H9 (cell line): ENCODE results near the gene HOXA7. TPM values are rescaled to one million over a fixed set of nuclear protein-coding genes. Genes with fewer than 3 reads are reported as not detected.

Experiments
- DNase-seq: peaks from one replicate; pipeline ENCODE4 v3.0.0-alpha.2; 2017
- H2AFZ ChIP-seq: one replicate; pipeline ENCODE4 v1.6.1; 2013; ENCODE audit warnings: mild to moderate bottlenecking, low read length, control low read depth, moderate library complexity
- H2AK5ac ChIP-seq: 2 replicates; pipeline ENCODE4 v1.6.1; 2013; ENCODE audit warnings: low read length, control low read depth, mixed read lengths; ENCODE audit not compliant: insufficient read length
- H2BK120ac ChIP-seq: one replicate; pipeline ENCODE4 v1.6.1; 2013; ENCODE audit warnings: low read depth, mild to moderate bottlenecking, low read length, control low read depth, inconsistent platforms; ENCODE audit not compliant: poor library complexity, severe bottlenecking
- H2BK12ac ChIP-seq: 2 replicates; pipeline ENCODE4 v1.6.1; 2013; ENCODE audit warnings: low read length, control low read depth, mixed read lengths, low read depth; ENCODE audit not compliant: insufficient read length
- H2BK15ac ChIP-seq: 2 replicates; pipeline ENCODE4 v1.6.1; 2013; ENCODE audit warnings: low read depth, low read length, control low read depth
- H2BK20ac ChIP-seq: one replicate; pipeline ENCODE4 v1.6.1; 2013; ENCODE audit warnings: low read depth, mild to moderate bottlenecking, low read length, control low read depth, inconsistent platforms; ENCODE audit not compliant: poor library complexity, severe bottlenecking
- H2BK5ac ChIP-seq: 2 replicates; pipeline ENCODE4 v1.6.1; 2013; ENCODE audit warnings: low read length, control low read depth, mixed read lengths; ENCODE audit not compliant: insufficient read length
- H3K14ac ChIP-seq: 2 replicates; pipeline ENCODE4 v1.6.1; 2013; ENCODE audit warnings: low read length, control low read depth; ENCODE audit not compliant: insufficient read depth
- H3K18ac ChIP-seq: 2 replicates; pipeline ENCODE4 v1.6.1; 2013; ENCODE audit warnings: low read depth, mild to moderate bottlenecking, mixed read lengths, low read length, control low read depth; ENCODE audit not compliant: insufficient read length
- H3K23ac ChIP-seq: 2 replicates; pipeline ENCODE4 v1.6.1; 2013; ENCODE audit warnings: low read length, control low read depth, mixed read lengths, low read depth; ENCODE audit not compliant: insufficient read length
- H3K23me2 ChIP-seq: 2 replicates; pipeline ENCODE4 v1.6.1; 2013; ENCODE audit warnings: low read depth, mild to moderate bottlenecking, mixed read lengths, low read length, control low read depth; ENCODE audit not compliant: insufficient read length, poor library complexity, severe bottlenecking
- H3K27ac ChIP-seq: 2 replicates; pipeline ENCODE4 v1.5.1; 2013; ENCODE audit warnings: low read length, control low read depth, mixed read lengths, low read depth; ENCODE audit not compliant: insufficient read length
- H3K27me3 ChIP-seq: 2 replicates; pipeline ENCODE4 v1.6.1; 2013; ENCODE audit warnings: low read length, control low read depth, inconsistent platforms; ENCODE audit not compliant: insufficient read depth
- H3K4ac ChIP-seq: 2 replicates; pipeline ENCODE4 v1.6.1; 2013; ENCODE audit warnings: low read depth, mild to moderate bottlenecking, control low read depth, inconsistent platforms, low read length, moderate library complexity
- H3K4me1 ChIP-seq: 2 replicates; pipeline ENCODE4 v1.6.1; 2013; ENCODE audit warnings: low read length, control low read depth, inconsistent platforms; ENCODE audit not compliant: insufficient read depth
- H3K4me2 ChIP-seq: 2 replicates; pipeline ENCODE4 v1.6.1; 2013; ENCODE audit warnings: low read length, control low read depth, mixed read lengths; ENCODE audit not compliant: insufficient read length, insufficient read depth
- H3K56ac ChIP-seq: 2 replicates; pipeline ENCODE4 v1.6.1; 2013; ENCODE audit warnings: low read depth, mild to moderate bottlenecking, mixed read lengths, low read length, control low read depth; ENCODE audit not compliant: insufficient read length
- H3K79me1 ChIP-seq: 2 replicates; pipeline ENCODE4 v1.6.1; 2013; ENCODE audit warnings: low read depth, mild to moderate bottlenecking, moderate library complexity, low read length, control low read depth, inconsistent platforms; ENCODE audit not compliant: insufficient read depth, poor library complexity, severe bottlenecking
- H3K79me2 ChIP-seq: 2 replicates; pipeline ENCODE4 v1.6.1; 2013; ENCODE audit warnings: low read length, control low read depth, inconsistent platforms; ENCODE audit not compliant: insufficient read depth
- H3K9ac ChIP-seq: 2 replicates; pipeline ENCODE4 v1.6.1; 2013; ENCODE audit warnings: low read length, control low read depth, mixed read lengths; ENCODE audit not compliant: insufficient read length; ENCODE audit errors: extremely low read depth
- H3K9me3 ChIP-seq: one replicate; pipeline ENCODE4 v1.6.1; 2013; ENCODE audit warnings: low read depth, low read length, inconsistent platforms; ENCODE audit not compliant: control insufficient read depth
- H3T11ph ChIP-seq: one replicate; pipeline ENCODE4 v1.6.1; 2013; ENCODE audit warnings: mild to moderate bottlenecking, low read length, control low read depth, inconsistent platforms
- H4K20me1 ChIP-seq: one replicate; pipeline ENCODE4 v1.6.1; 2013; ENCODE audit not compliant: control insufficient read depth, insufficient read length, insufficient read depth
- H4K5ac ChIP-seq: 2 replicates; pipeline ENCODE4 v1.6.1; 2013; ENCODE audit warnings: low read depth, mild to moderate bottlenecking, mixed read lengths, low read length, control low read depth; ENCODE audit not compliant: insufficient read length
- H4K8ac ChIP-seq: replicated peaks from 2 replicates; pipeline ENCODE4 v1.6.1; 2013; ENCODE audit warnings: low read length, control low read depth, mixed read lengths, low read depth; ENCODE audit not compliant: insufficient read length
- H4K91ac ChIP-seq: 2 replicates; pipeline ENCODE4 v1.6.1; 2013; ENCODE audit warnings: low read depth, mild to moderate bottlenecking, moderate library complexity, mixed read lengths, low read length, control low read depth; ENCODE audit not compliant: insufficient read length
- H3K27ac Mint-ChIP-seq, 3 experiments: 2 replicates in 2 of 3; 3 replicates in 1 of 3; pipeline ENCODE4 v1.8.0; 2020 to 2021; ENCODE audit warnings: mixed read lengths in 3 of 3, mild to moderate bottlenecking in 1 of 3, moderate library complexity in 1 of 3
- H3K27me3 Mint-ChIP-seq: 2 replicates; pipeline ENCODE4 v1.8.0; 2021; ENCODE audit warnings: low read depth, mild to moderate bottlenecking, moderate library complexity, mixed read lengths
- H3K36me3 Mint-ChIP-seq, 3 experiments: 2 replicates in 2 of 3; 3 replicates in 1 of 3; pipeline ENCODE4 v1.8.0; 2020 to 2021; ENCODE audit warnings: low read depth in 3 of 3, mixed read lengths in 3 of 3; ENCODE audit not compliant: insufficient read depth in 1 of 3
- H3K4me1 Mint-ChIP-seq, 2 experiments: 2 replicates each; pipeline ENCODE4 v1.8.0; 2020; ENCODE audit warnings: mixed read lengths in 2 of 2
- H3K4me3 Mint-ChIP-seq, 2 experiments: 2 replicates in 1 of 2; 3 replicates in 1 of 2; pipeline ENCODE4 v1.8.0; 2020 to 2021; ENCODE audit warnings: mild to moderate bottlenecking in 2 of 2, mixed read lengths in 2 of 2, moderate library complexity in 1 of 2
- H3K9me3 Mint-ChIP-seq, 2 experiments: 2 replicates in 1 of 2; 3 replicates in 1 of 2; pipeline ENCODE4 v1.8.0; 2020; ENCODE audit warnings: mild to moderate bottlenecking in 2 of 2, mixed read lengths in 2 of 2, moderate library complexity in 1 of 2
- CTCF ChIP-seq: fragments of 200-600 bp; sonication (generic); conservative IDR thresholded peaks from 3 replicates; pipeline ENCODE4 v1.8.0; 2021; ENCODE audit warnings: antibody characterized with exemption, mild to moderate bottlenecking
- WGBS: extraction: QIAGEN DNeasy Blood & Tissue Kit; methylation state at CpG from one replicate; pipeline ENCODE4 v1.1.7; 2013; ENCODE audit warnings: missing lambda C conversion rate, low lambda C conversion rate, mixed read lengths; ENCODE audit not compliant: insufficient read length; ENCODE audit errors: extremely low coverage; 5-methylcytosine and 5-hydroxymethylcytosine counted together
- total RNA-seq: library from RNA; stranded (reverse); gene quantifications from 2 replicates; pipeline ENCODE4 v1.2.1, GENCODE V29; 2021

Gene HOXA7
- total RNA-seq, 1 experiment from 2014 or later, result not detected

GRCh38 chr7:27148031-27148755 is 8.3 kb downstream of the HOXA7 start:
- Histone ChIP-seq H4K20me1 (no peaks in the 10 kb centered on the region), H2BK20ac (no peak overlapping the region), H3K23me2 (peaks cover 9% of the 10 kb centered on the region), H3K27me3 (peaks cover 94% of the 10 kb centered on the region), H3K79me1 (no peaks in the 10 kb centered on the region), H2BK5ac (no peak overlapping the region), H3T11ph (no peak overlapping the region), H2BK120ac (no peak overlapping the region), H2BK15ac (no peak overlapping the region), H3K23ac (no peak overlapping the region), H3K4me1 (no peaks in the 10 kb centered on the region), H3K18ac (no peak overlapping the region), H3K4ac (no peak overlapping the region), H2AK5ac (no peak overlapping the region), H3K27ac (no peak overlapping the region), H4K91ac (no peak overlapping the region), H2AFZ (no peak overlapping the region), H3K56ac (no peak overlapping the region), H3K14ac (no peak overlapping the region), H2BK12ac (no peak overlapping the region), H4K5ac (no peak overlapping the region), H3K4me2 (no peak overlapping the region), H3K9ac (no peak overlapping the region), H3K9me3 (no peaks in the 10 kb centered on the region), H4K8ac (no peak overlapping the region), H3K79me2 (no peaks in the 10 kb centered on the region)
- Mint-ChIP-seq H3K27ac (no peak overlapping the region), H3K9me3 (peaks cover 17 to 22% of the 10 kb centered on the region in 2 experiments), H3K36me3 (no peaks in the 10 kb centered on the region; a peak in 3 of 7 replicates), H3K4me1 (peaks cover 10 to 28% of the 10 kb centered on the region in 2 experiments), H3K4me3 (peak overlapping the region in 1 of 2 experiments; percentile 66; a peak in 2 of 5 replicates), H3K27me3 (peaks cover 100% of the 10 kb centered on the region)
- no peak for DNase-seq
- WGBS, result no CpG with 5 or more reads among the region's 28 CpGs
- no peak for TF ChIP-seq CTCF
